ENCODE results near the gene OR2C3. TPM values are rescaled to one million over a fixed set of nuclear protein-coding genes. Genes with fewer than 3 reads are reported as not detected.

The OR2C3 gene
- total RNA-seq, 2 experiments from 2014 or later = not detected

- TF ChIP-seq, protein P1, sequence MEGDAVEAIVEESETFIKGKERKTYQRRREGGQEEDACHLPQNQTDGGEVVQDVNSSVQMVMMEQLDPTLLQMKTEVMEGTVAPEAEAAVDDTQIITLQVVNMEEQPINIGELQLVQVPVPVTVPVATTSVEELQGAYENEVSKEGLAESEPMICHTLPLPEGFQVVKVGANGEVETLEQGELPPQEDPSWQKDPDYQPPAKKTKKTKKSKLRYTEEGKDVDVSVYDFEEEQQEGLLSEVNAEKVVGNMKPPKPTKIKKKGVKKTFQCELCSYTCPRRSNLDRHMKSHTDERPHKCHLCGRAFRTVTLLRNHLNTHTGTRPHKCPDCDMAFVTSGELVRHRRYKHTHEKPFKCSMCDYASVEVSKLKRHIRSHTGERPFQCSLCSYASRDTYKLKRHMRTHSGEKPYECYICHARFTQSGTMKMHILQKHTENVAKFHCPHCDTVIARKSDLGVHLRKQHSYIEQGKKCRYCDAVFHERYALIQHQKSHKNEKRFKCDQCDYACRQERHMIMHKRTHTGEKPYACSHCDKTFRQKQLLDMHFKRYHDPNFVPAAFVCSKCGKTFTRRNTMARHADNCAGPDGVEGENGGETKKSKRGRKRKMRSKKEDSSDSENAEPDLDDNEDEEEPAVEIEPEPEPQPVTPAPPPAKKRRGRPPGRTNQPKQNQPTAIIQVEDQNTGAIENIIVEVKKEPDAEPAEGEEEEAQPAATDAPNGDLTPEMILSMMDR (IDR thresholded peaks at IDR 0.05) = no peak
- Histone ChIP-seq H3K36me3 (ENCODE audit: insufficient read depth, low read length) (no peaks in the 10 kb centered on the region), H3K4me3 (ENCODE audit: low read length) (no peak overlapping the region), H3K27me3 (ENCODE audit: control insufficient read depth in 1 of 2, insufficient read depth in 2 of 2, low read length in 2 of 2) (no peaks in the 10 kb centered on the region), H3K9me3 (ENCODE audit: control insufficient read depth in 1 of 2, insufficient read depth in 1 of 2, low read length in 2 of 2) (no peaks in the 10 kb centered on the region), H3K4me1 (ENCODE audit: insufficient read depth, low read length) (no peaks in the 10 kb centered on the region), H3K27ac (ENCODE audit: low read depth in 1 of 2, low read length in 2 of 2) (no peak overlapping the region)
- CTCF ChIA-PET = no interaction called here
- no peak overlapping the region for H3K4me3 Mint-ChIP-seq
- H3K4me1 Mint-ChIP-seq (ENCODE audit: low read depth) = no peaks in the 10 kb centered on the region
- DNase-seq (no peak), ATAC-seq (ENCODE audit: poor library complexity) (no peak)
- H3K27me3 Mint-ChIP-seq = no peaks in the 10 kb centered on the region
- H3K36me3 Mint-ChIP-seq (ENCODE audit: low read depth) = no peaks in the 10 kb centered on the region
- POLR2A ChIA-PET = no interaction called here
- H3K9me3 Mint-ChIP-seq = no peaks in the 10 kb centered on the region
- H3K27ac Mint-ChIP-seq = no peak overlapping the region
- intact Hi-C loops (cut with DNase I, micrococcal nuclease) = no loop called here
Observed at GRCh38 chr1:247561711-247562110, 25.5 kb upstream of the OR2C3 start.

DNA sequence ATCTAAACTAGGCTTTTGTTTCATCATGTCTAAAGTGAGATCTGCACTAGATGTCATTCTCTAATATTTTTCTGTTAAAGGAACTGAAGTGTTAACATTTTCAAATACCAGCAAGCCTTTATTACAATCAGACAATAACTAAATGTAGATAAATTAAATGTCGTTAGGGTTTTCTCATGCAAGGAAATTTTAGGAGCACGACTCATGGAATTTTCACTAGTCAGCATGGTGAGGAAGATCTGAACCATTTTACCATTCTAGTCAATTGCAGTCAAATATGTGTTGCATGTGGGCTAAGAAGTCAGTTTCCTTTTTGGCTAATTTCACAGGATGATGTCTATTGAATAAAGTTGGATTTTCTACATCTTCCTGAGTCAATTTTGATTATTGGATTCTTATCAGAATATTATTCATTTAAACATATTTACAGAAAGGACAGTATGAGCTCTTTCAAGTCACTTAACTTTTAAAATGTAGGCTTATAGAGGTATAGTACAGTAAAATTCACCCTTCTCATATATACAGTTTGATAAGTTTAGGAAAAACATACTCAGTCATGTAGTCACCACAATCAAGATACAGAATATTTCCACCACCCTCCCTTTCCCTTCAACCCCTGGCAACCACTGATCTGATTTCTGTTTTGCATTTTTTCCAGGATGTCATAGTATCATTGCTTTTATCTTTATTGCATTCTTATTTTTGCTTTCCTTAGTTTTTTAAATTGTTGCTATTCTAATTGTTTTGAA is 21.9 kb upstream of the OR2C3 start:
- Mint-ChIP-seq H3K4me3 (no peak overlapping the region), H3K27ac (no peak overlapping the region), H3K9me3 (no peaks in the 10 kb centered on the region), H3K36me3 (ENCODE audit: low read depth) (no peaks in the 10 kb centered on the region), H3K4me1 (ENCODE audit: low read depth) (no peaks in the 10 kb centered on the region), H3K27me3 (no peaks in the 10 kb centered on the region)
- Histone ChIP-seq H3K4me1 (ENCODE audit: insufficient read depth, low read length) (no peaks in the 10 kb centered on the region), H3K36me3 (ENCODE audit: insufficient read depth, low read length) (no peaks in the 10 kb centered on the region), H3K9me3 (ENCODE audit: control insufficient read depth in 1 of 2, insufficient read depth in 1 of 2, low read length in 2 of 2) (no peaks in the 10 kb centered on the region), H3K4me3 (ENCODE audit: low read length) (no peak overlapping the region), H3K27me3 (ENCODE audit: control insufficient read depth in 1 of 2, insufficient read depth in 2 of 2, low read length in 2 of 2) (no peaks in the 10 kb centered on the region), H3K27ac (ENCODE audit: low read depth in 1 of 2, low read length in 2 of 2) (no peak overlapping the region)
- no peak for DNase-seq
- TF ChIP-seq, protein P1 (IDR thresholded peaks at IDR 0.05) = no peak
- ATAC-seq (ENCODE audit: poor library complexity) = no peak
- intact Hi-C loops (cut with DNase I, micrococcal nuclease) = no loop called here
- ChIA-PET CTCF (no interaction called here), POLR2A (no interaction called here)

DNA sequence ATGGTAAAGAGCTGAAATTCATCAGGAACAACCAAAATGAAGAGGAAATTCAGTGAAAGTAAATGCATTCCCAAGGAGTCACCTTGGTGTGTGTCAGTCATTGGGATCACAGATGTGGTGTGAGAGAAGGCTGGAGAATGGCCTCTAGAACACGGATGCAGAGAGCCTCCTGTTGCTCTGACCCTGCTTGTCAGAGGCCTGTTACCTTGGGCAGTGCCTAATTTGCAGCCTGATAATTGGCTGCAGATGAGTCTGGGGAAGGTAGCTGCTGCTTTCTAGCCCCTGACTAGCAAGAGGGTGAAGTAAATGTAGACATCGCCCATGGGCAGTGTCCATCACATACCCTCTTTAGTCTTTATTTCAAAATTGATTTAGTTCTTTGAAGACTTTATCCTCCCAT is 16.0 kb upstream of the OR2C3 start:
- intact Hi-C loops (cut with DNase I, micrococcal nuclease) = no loop called here
- Histone ChIP-seq H3K27ac (ENCODE audit: low read depth in 1 of 2, low read length in 2 of 2) (no peak overlapping the region), H3K9me3 (ENCODE audit: control insufficient read depth in 1 of 2, insufficient read depth in 1 of 2, low read length in 2 of 2) (no peaks in the 10 kb centered on the region), H3K27me3 (ENCODE audit: control insufficient read depth in 1 of 2, insufficient read depth in 2 of 2, low read length in 2 of 2) (peaks cover 0 to under 1% of the 10 kb centered on the region in 2 experiments), H3K4me1 (ENCODE audit: insufficient read depth, low read length) (no peaks in the 10 kb centered on the region), H3K4me3 (ENCODE audit: low read length) (no peak overlapping the region), H3K36me3 (ENCODE audit: insufficient read depth, low read length) (no peaks in the 10 kb centered on the region)
- H3K4me3 Mint-ChIP-seq = no peak overlapping the region
- CTCF ChIA-PET = no interaction called here
- POLR2A ChIA-PET = no interaction called here
- TF ChIP-seq, protein P1 (IDR thresholded peaks at IDR 0.05) = no peak
- H3K9me3 Mint-ChIP-seq = no peaks in the 10 kb centered on the region
- no peaks in the 10 kb centered on the region for H3K36me3 Mint-ChIP-seq (ENCODE audit: low read depth)
- ATAC-seq (ENCODE audit: poor library complexity) = no peak
- H3K4me1 Mint-ChIP-seq (ENCODE audit: low read depth) = peaks cover 11% of the 10 kb centered on the region
- H3K27ac Mint-ChIP-seq = no peak overlapping the region
- peaks cover 16% of the 10 kb centered on the region for H3K27me3 Mint-ChIP-seq
- no peak for DNase-seq

All from CD4-positive, alpha-beta T cell (primary cell).